Loucy (cell line): ENCODE measurements around the gene SORCS2.

Source experiments
- CTCF ChIP-seq: fragments of 200-600 bp; sonication (generic); conservative IDR thresholded peaks from 2 replicates; pipeline ENCODE4 v1.5.1; 2014; ENCODE audit warnings: mild to moderate bottlenecking, antibody characterized with exemption, low read length
- EZH2phosphoT487 ChIP-seq: fragments of 200-600 bp; IDR thresholded peaks from 2 replicates; pipeline ENCODE4 v1.6.1; 2018; ENCODE audit warnings: antibody characterized with exemption, mild to moderate bottlenecking, moderate library complexity, borderline replicate concordance

- no peak for TF ChIP-seq CTCF
- no peak for TF ChIP-seq EZH2phosphoT487
Measured at GRCh38 chr4:7637139-7637538, 444.8 kb downstream of the SORCS2 start.
